ENCODE measurements around the gene STK38. TPM values are rescaled to one million over a fixed set of nuclear protein-coding genes. Genes with fewer than 3 reads are reported as not detected.
A peak's percentile ranks its signal among the peaks of the same experiment; 100 is the strongest.

STK38 gene
- total RNA-seq, 1 donor from 2014 or later = 55.1 TPM

DNA sequence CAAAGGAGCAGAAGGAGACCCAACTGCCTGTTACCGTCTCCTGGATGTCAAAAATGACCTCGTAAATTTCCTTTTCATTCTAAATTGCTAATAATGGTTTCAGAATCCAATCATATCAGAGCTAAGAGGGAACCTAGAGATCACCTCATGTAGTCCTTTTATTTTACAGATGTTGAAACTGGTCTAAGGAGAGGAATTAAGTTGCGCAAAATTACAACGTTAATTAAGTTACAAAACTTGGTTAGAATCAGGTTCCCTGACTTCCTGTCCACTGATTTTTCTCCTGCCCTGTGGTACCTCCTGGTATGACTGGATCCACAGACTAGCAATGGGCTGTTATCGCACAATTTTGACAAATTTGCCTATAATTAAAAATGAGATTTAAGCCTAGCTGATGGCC lies 9.0 kb upstream of the STK38 start:
- no peak for DNase-seq
- no peak overlapping the region for H3K4me3 Mint-ChIP-seq (ENCODE audit: unreplicated experiment)
- H3K36me3 Mint-ChIP-seq (ENCODE audit: unreplicated experiment) = peaks cover 4% of the 10 kb centered on the region
- H3K9me3 Mint-ChIP-seq (ENCODE audit: unreplicated experiment) = peaks cover 17% of the 10 kb centered on the region
- H3K4me1 Mint-ChIP-seq (ENCODE audit: low read depth, unreplicated experiment) = peaks cover 29% of the 10 kb centered on the region
- H3K27me3 Mint-ChIP-seq (ENCODE audit: unreplicated experiment) = peaks cover 4% of the 10 kb centered on the region
- no peak overlapping the region for H3K27ac Mint-ChIP-seq (ENCODE audit: unreplicated experiment)
- TF ChIP-seq, protein P1, sequence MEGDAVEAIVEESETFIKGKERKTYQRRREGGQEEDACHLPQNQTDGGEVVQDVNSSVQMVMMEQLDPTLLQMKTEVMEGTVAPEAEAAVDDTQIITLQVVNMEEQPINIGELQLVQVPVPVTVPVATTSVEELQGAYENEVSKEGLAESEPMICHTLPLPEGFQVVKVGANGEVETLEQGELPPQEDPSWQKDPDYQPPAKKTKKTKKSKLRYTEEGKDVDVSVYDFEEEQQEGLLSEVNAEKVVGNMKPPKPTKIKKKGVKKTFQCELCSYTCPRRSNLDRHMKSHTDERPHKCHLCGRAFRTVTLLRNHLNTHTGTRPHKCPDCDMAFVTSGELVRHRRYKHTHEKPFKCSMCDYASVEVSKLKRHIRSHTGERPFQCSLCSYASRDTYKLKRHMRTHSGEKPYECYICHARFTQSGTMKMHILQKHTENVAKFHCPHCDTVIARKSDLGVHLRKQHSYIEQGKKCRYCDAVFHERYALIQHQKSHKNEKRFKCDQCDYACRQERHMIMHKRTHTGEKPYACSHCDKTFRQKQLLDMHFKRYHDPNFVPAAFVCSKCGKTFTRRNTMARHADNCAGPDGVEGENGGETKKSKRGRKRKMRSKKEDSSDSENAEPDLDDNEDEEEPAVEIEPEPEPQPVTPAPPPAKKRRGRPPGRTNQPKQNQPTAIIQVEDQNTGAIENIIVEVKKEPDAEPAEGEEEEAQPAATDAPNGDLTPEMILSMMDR (IDR thresholded peaks at IDR 0.05; ENCODE audit: partially characterized antibody, unreplicated experiment) = no peak

DNA sequence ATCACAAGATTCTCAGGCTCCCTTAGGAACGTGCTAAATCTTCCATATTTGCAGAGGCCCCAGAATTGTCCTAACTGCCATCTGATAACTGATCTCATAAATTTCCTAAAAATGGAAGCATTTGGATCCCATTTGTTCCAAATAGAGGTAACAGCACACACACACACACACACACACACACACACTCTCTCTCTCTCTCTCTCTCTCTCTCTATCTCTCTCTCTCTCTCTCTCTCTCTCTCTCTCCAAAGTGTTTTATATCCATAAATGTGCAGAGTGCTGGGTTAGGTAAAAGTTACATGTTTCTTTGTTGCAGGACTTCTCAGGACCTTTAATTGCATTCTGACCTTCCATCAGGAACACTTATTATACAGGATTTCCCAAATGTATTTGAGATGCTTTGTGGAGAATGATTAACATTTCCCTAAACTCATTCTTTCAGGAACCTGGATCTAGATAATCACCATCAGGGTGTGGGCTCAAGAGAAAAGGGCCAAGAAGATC lies 8.5 kb upstream of the STK38 start:
- Mint-ChIP-seq H3K27ac (ENCODE audit: unreplicated experiment) (no peak overlapping the region), H3K4me1 (ENCODE audit: low read depth, unreplicated experiment) (peaks cover 24% of the 10 kb centered on the region), H3K4me3 (ENCODE audit: unreplicated experiment) (no peak overlapping the region), H3K9me3 (ENCODE audit: unreplicated experiment) (peaks cover 13% of the 10 kb centered on the region), H3K27me3 (ENCODE audit: unreplicated experiment) (peaks cover 4% of the 10 kb centered on the region), H3K36me3 (ENCODE audit: unreplicated experiment) (peaks cover 4% of the 10 kb centered on the region)
- no peak for DNase-seq
- TF ChIP-seq, protein P1 (IDR thresholded peaks at IDR 0.05; ENCODE audit: partially characterized antibody, unreplicated experiment) = no peak

DNA sequence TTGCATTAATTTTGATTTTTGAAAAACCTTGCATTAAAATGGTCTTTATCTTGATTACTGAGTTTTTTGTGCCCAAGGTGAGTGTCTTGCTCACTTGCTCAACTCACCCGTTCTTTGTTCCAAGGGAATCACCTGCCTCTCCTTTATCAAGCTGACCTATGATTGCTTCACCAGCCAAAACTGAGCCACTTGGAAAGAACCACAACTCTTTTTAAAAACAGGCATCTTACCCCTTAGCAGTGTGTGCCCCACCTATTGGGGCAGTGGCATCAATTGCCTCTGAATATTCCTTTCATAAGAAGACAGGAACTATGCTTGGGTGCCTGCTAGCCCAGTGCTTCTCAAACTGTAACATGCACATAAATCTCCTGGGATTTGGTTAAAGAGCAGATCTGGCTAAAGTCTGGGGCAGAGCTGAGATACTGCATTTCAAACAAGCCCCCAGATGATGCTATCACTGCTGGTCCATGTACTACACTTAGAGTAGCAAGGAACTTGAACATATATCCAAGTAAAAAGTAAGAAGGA lies 3.3 kb upstream of the STK38 start:
- Mint-ChIP-seq H3K4me1 (ENCODE audit: low read depth, unreplicated experiment) (peaks cover 14% of the 10 kb centered on the region), H3K9me3 (ENCODE audit: unreplicated experiment) (peaks cover 8% of the 10 kb centered on the region), H3K27me3 (ENCODE audit: unreplicated experiment) (peaks cover 5% of the 10 kb centered on the region), H3K4me3 (ENCODE audit: unreplicated experiment) (no peak overlapping the region), H3K36me3 (ENCODE audit: unreplicated experiment) (no peaks in the 10 kb centered on the region), H3K27ac (ENCODE audit: unreplicated experiment) (no peak overlapping the region)
- no peak for DNase-seq
- TF ChIP-seq, protein P1 (IDR thresholded peaks at IDR 0.05; ENCODE audit: partially characterized antibody, unreplicated experiment) = no peak

DNA sequence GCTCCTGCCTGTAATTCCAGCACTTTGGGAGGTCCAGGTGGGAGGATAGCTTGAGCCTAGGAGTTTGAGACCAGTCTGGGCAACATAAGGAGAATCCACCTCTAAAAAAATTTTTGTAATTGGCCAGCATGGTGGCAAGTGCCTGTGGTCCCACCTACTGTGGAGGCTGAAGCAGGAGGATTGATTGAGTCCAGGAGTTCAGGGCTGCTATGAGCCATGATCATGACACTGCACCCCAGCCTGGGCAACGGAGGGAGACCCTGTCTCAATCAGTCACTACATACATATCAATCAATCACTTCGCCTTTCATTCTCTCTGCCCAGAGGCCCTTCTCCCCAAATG lies 1.1 kb upstream of the STK38 start:
- peak overlapping the region; percentile 63 for H3K4me3 Mint-ChIP-seq (ENCODE audit: unreplicated experiment)
- H3K27ac Mint-ChIP-seq (ENCODE audit: unreplicated experiment) = no peak overlapping the region

More for the DNA sequence above, 1.1 kb upstream of the STK38 start:
- H3K9me3 Mint-ChIP-seq (ENCODE audit: unreplicated experiment) = peaks cover 8% of the 10 kb centered on the region
- H3K27me3 Mint-ChIP-seq (ENCODE audit: unreplicated experiment) = peaks cover 5% of the 10 kb centered on the region
- no peaks in the 10 kb centered on the region for H3K36me3 Mint-ChIP-seq (ENCODE audit: unreplicated experiment)
- TF ChIP-seq, protein P1 (IDR thresholded peaks at IDR 0.05; ENCODE audit: partially characterized antibody, unreplicated experiment) = no peak
- H3K4me1 Mint-ChIP-seq (ENCODE audit: low read depth, unreplicated experiment) = peaks cover 13% of the 10 kb centered on the region
- no peak for DNase-seq

All from glutamatergic neuron (in vitro differentiated cells).